ENCODE measurements around the gene UBE2B.
A peak's percentile ranks its signal among the peaks of the same experiment; 100 is the strongest.

The UBE2B gene

DNA sequence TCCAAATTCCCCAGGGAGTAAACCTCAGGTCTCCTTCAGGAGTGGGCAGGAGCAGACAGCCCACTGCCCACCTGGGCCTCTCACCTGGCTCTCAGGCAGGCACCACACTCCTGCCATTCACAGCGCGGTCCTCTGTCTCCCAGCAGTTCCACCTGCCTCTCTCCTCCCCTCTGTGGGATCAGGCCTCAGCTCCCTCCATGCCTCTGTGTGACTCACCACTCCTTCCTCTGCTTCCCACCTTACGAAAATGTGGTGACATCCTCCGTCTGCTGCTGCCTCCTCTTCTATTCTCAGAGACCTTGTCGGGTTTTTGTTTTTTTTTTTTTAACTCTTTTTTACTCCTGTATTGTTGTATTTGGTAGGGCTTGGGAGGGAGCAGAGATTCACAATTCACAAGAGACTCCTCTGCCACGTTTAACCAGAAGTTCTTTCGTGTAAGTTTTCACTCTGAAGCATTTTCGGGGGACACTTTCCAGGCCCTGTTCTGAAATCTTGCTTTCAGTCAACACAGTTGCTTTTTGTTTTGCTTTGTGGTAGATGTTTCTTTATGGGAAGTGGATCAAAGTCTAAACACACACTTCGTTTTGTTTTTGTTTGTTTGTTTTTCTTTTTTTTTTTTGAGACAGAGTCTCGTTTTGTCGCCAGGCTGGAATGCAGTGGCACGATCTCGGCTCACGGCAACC, 61.4 kb downstream of the UBE2B start:
- no peak overlapping the region for H2BK5ac ChIP-seq (ENCODE audit: low read depth, low read length, poor library complexity)
- H4K12ac ChIP-seq (ENCODE audit: low read depth, low read length), result no peak overlapping the region
- no peaks in the 10 kb centered on the region for H3K79me2 ChIP-seq (ENCODE audit: control insufficient read depth, insufficient read depth, low read length, poor library complexity)
- H3K27me3 ChIP-seq (ENCODE audit: insufficient read depth, low read length), result no peaks in the 10 kb centered on the region
- whole genome bisulfite sequencing (ENCODE audit: extremely low coverage, insufficient coverage, insufficient read length), result no CpG with 5 or more reads among the region's 14 CpGs
- H3K9ac ChIP-seq (ENCODE audit: low read length), result no peak overlapping the region
- no peak overlapping the region for H2BK120ac ChIP-seq (ENCODE audit: insufficient read depth, low read length, poor library complexity)
- H3K23ac ChIP-seq (ENCODE audit: low read length), result no peak overlapping the region
- H3K4me1 ChIP-seq (ENCODE audit: control insufficient read depth in 1 of 2, insufficient read depth in 2 of 2, low read length in 2 of 2), result peaks cover 0 to 4% of the 10 kb centered on the region in 2 experiments
- DNase-seq, result no peak
- H3K4me2 ChIP-seq (ENCODE audit: low read length), result no peak overlapping the region
- no peak overlapping the region for H2AK5ac ChIP-seq (ENCODE audit: low read length)
- no peaks in the 10 kb centered on the region for H3K79me1 ChIP-seq (ENCODE audit: low read length)
- H3K14ac ChIP-seq (ENCODE audit: low read length), result no peak overlapping the region
- H3K4me3 ChIP-seq (ENCODE audit: low read depth, low read length), result no peak overlapping the region
- no peak overlapping the region for H2BK12ac ChIP-seq (ENCODE audit: low read length)
- H2AFZ ChIP-seq (ENCODE audit: insufficient read depth, low read length, poor library complexity), result no peak overlapping the region
- H3K36me3 ChIP-seq (ENCODE audit: control insufficient read depth in 1 of 2, insufficient read depth in 2 of 2, low read length in 2 of 2), result no peaks in the 10 kb centered on the region
- no peak overlapping the region for H3K18ac ChIP-seq (ENCODE audit: low read length)
- no peak overlapping the region for H3K27ac ChIP-seq (ENCODE audit: low read depth, low read length)
- no peaks in the 10 kb centered on the region for H3K9me3 ChIP-seq (ENCODE audit: insufficient read depth, low read depth, low read length)
- H4K91ac ChIP-seq (ENCODE audit: low read depth, low read length), result no peak overlapping the region
- no peak overlapping the region for H3K4ac ChIP-seq (ENCODE audit: low read depth, low read length)
- H4K8ac ChIP-seq (ENCODE audit: low read depth, low read length), result no peak overlapping the region

DNA sequence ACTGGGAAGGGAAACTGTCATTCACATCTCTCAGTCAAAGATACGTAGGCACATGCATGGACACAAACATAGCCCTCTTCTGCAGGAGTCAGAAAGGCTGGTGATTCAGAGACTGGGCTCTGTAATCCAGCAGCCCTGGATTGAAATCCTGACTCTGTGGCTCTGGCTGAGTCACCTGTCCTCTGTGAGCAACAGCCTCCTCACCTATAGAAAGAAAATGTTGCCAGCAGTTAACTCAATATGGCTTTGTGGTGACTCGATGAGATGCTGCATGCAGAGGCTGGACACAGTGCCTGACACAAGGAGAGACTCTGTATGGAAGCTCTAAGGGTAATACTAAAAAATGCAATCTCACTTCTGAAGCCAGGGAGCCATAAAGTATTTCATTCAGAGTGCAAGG, 64.2 kb downstream of the UBE2B start:
- no peak overlapping the region for H3K4ac ChIP-seq (ENCODE audit: low read depth, low read length)
- no peak overlapping the region for H2AK5ac ChIP-seq (ENCODE audit: low read length)
- no peak overlapping the region for H2AFZ ChIP-seq (ENCODE audit: insufficient read depth, low read length, poor library complexity)
- WGBS (ENCODE audit: extremely low coverage, insufficient coverage, insufficient read length), result no CpG with 5 or more reads among the region's 2 CpGs
- DNase-seq, result peak; percentile 41 to 57
- H3K27me3 ChIP-seq (ENCODE audit: insufficient read depth, low read length), result no peaks in the 10 kb centered on the region
- peaks cover 3 to 8% of the 10 kb centered on the region in 2 experiments for H3K4me1 ChIP-seq (ENCODE audit: control insufficient read depth in 1 of 2, insufficient read depth in 2 of 2, low read length in 2 of 2)
- H3K23ac ChIP-seq (ENCODE audit: low read length), result no peak overlapping the region
- H4K12ac ChIP-seq (ENCODE audit: low read depth, low read length), result no peak overlapping the region
- no peak overlapping the region for H2BK12ac ChIP-seq (ENCODE audit: low read length)
- H4K8ac ChIP-seq (ENCODE audit: low read depth, low read length), result no peak overlapping the region
- H3K79me1 ChIP-seq (ENCODE audit: low read length), result peaks cover 2% of the 10 kb centered on the region
- H3K9ac ChIP-seq (ENCODE audit: low read length), result no peak overlapping the region
- H3K18ac ChIP-seq (ENCODE audit: low read length), result no peak overlapping the region
- H3K27ac ChIP-seq (ENCODE audit: low read depth, low read length), result no peak overlapping the region
- no peak overlapping the region for H2BK5ac ChIP-seq (ENCODE audit: low read depth, low read length, poor library complexity)
- H2BK120ac ChIP-seq (ENCODE audit: insufficient read depth, low read length, poor library complexity), result no peak overlapping the region
- H3K36me3 ChIP-seq (ENCODE audit: control insufficient read depth in 1 of 2, insufficient read depth in 2 of 2, low read length in 2 of 2), result no peaks in the 10 kb centered on the region
- no peak overlapping the region for H4K91ac ChIP-seq (ENCODE audit: low read depth, low read length)
- H3K4me3 ChIP-seq (ENCODE audit: low read depth, low read length), result no peak overlapping the region
- H3K9me3 ChIP-seq (ENCODE audit: insufficient read depth, low read depth, low read length), result peaks cover 1% of the 10 kb centered on the region
- no peaks in the 10 kb centered on the region for H3K79me2 ChIP-seq (ENCODE audit: control insufficient read depth, insufficient read depth, low read length, poor library complexity)
- no peak overlapping the region for H3K14ac ChIP-seq (ENCODE audit: low read length)
- H3K4me2 ChIP-seq (ENCODE audit: low read length), result no peak overlapping the region

DNA sequence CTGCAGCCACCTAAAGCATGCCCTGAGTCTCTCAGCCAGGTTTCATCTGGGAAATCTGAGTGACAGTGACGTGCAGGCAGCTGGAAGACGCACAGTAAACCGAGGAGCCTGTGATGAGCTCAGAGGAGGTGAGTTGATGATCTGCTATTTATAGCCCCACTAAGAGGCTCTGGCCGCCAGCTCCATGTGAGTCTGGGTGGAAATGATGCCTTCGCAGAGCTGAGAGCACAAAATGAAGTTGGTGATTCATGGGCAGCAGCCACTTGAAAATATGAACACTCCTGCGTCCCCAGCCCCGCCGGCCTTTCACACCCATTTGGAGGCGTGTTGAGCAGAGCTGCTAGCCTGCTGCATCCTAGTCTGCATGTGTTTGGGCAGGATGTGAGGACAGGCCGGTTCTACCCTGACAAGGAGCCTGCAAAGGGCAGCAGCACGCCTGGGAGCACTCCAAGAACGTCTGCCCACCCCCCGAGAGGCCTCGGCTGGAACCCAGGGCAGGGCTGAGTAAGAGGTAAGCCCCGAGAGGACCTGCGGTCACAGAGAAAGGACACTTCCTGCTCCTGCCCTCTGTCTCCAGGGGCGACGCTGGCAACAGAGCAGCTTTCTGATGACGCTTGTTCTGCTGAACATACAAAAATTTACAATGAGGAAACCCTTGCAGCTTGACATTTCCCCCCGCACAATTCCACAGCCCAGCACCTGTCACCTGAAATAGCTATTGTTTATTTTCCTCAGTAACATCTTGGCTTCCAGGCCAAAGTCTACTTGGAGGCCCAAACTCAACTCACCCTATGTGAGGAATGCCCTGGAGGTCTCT, 65.4 kb downstream of the UBE2B start:
- no peak overlapping the region for H2AK5ac ChIP-seq (ENCODE audit: low read length)
- no peak overlapping the region for H3K4me3 ChIP-seq (ENCODE audit: low read depth, low read length)
- no peak overlapping the region for H4K8ac ChIP-seq (ENCODE audit: low read depth, low read length)
- peaks cover 3 to 8% of the 10 kb centered on the region in 2 experiments for H3K4me1 ChIP-seq (ENCODE audit: control insufficient read depth in 1 of 2, insufficient read depth in 2 of 2, low read length in 2 of 2)
- no peaks in the 10 kb centered on the region for H3K36me3 ChIP-seq (ENCODE audit: control insufficient read depth in 1 of 2, insufficient read depth in 2 of 2, low read length in 2 of 2)
- no CpG with 5 or more reads among the region's 20 CpGs for WGBS (ENCODE audit: extremely low coverage, insufficient coverage, insufficient read length)
- H3K23ac ChIP-seq (ENCODE audit: low read length), result no peak overlapping the region
- H2BK12ac ChIP-seq (ENCODE audit: low read length), result no peak overlapping the region
- H3K79me1 ChIP-seq (ENCODE audit: low read length), result peaks cover 2% of the 10 kb centered on the region
- no peak overlapping the region for H3K18ac ChIP-seq (ENCODE audit: low read length)
- H4K91ac ChIP-seq (ENCODE audit: low read depth, low read length), result no peak overlapping the region
- no peak overlapping the region for H4K12ac ChIP-seq (ENCODE audit: low read depth, low read length)
- H3K27ac ChIP-seq (ENCODE audit: low read depth, low read length), result no peak overlapping the region
- no peak overlapping the region for H3K14ac ChIP-seq (ENCODE audit: low read length)
- H2BK120ac ChIP-seq (ENCODE audit: insufficient read depth, low read length, poor library complexity), result no peak overlapping the region
- H3K4me2 ChIP-seq (ENCODE audit: low read length), result no peak overlapping the region
- H3K9ac ChIP-seq (ENCODE audit: low read length), result no peak overlapping the region
- H3K79me2 ChIP-seq (ENCODE audit: control insufficient read depth, insufficient read depth, low read length, poor library complexity), result no peaks in the 10 kb centered on the region
- peak; percentile 67 to 82 for DNase-seq
- no peak overlapping the region for H3K4ac ChIP-seq (ENCODE audit: low read depth, low read length)
- no peak overlapping the region for H2BK5ac ChIP-seq (ENCODE audit: low read depth, low read length, poor library complexity)
- H2AFZ ChIP-seq (ENCODE audit: insufficient read depth, low read length, poor library complexity), result no peak overlapping the region
- H3K27me3 ChIP-seq (ENCODE audit: insufficient read depth, low read length), result no peaks in the 10 kb centered on the region
- peaks cover 2% of the 10 kb centered on the region for H3K9me3 ChIP-seq (ENCODE audit: insufficient read depth, low read depth, low read length)

DNA sequence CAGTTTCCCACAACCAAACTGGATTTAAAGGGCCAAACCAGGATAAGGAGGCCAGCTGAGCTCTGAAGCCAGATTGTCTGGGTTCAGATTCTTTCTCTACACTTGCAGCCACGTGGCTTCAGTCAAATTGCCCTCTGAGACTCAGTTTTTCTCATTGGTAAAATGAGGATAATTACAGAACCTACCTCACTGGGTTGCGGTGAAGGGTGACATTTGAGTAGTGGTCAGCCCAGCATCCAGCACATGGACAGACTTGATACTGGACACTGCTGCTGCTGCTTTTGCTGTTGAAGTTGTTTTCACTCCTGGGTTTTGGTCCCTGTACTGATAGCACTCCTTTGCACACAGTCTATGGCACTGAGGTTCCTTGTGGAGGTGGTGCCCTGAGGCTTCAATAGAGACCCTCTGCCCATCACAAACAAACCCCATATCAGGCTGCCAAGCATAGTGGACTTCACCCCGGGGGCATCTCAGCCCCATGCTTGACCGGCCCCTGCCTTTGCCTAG, 66.0 kb downstream of the UBE2B start:
- H2BK5ac ChIP-seq (ENCODE audit: low read depth, low read length, poor library complexity), result no peak overlapping the region
- H3K36me3 ChIP-seq (ENCODE audit: control insufficient read depth in 1 of 2, insufficient read depth in 2 of 2, low read length in 2 of 2), result no peaks in the 10 kb centered on the region
- no peak overlapping the region for H3K23ac ChIP-seq (ENCODE audit: low read length)
- peaks cover 2% of the 10 kb centered on the region for H3K9me3 ChIP-seq (ENCODE audit: insufficient read depth, low read depth, low read length)
- H2AK5ac ChIP-seq (ENCODE audit: low read length), result no peak overlapping the region
- H2BK120ac ChIP-seq (ENCODE audit: insufficient read depth, low read length, poor library complexity), result no peak overlapping the region
- no peaks in the 10 kb centered on the region for H3K27me3 ChIP-seq (ENCODE audit: insufficient read depth, low read length)
- H3K79me1 ChIP-seq (ENCODE audit: low read length), result peaks cover 2% of the 10 kb centered on the region
- no peak overlapping the region for H3K18ac ChIP-seq (ENCODE audit: low read length)
- H3K79me2 ChIP-seq (ENCODE audit: control insufficient read depth, insufficient read depth, low read length, poor library complexity), result no peaks in the 10 kb centered on the region
- H2BK12ac ChIP-seq (ENCODE audit: low read length), result no peak overlapping the region
- H4K12ac ChIP-seq (ENCODE audit: low read depth, low read length), result no peak overlapping the region
- no peak overlapping the region for H3K27ac ChIP-seq (ENCODE audit: low read depth, low read length)
- DNase-seq, result no peak
- no CpG with 5 or more reads among the region's 4 CpGs for WGBS (ENCODE audit: extremely low coverage, insufficient coverage, insufficient read length)
- H3K9ac ChIP-seq (ENCODE audit: low read length), result no peak overlapping the region
- H2AFZ ChIP-seq (ENCODE audit: insufficient read depth, low read length, poor library complexity), result peak overlapping the region; percentile 30
- no peak overlapping the region for H3K4me2 ChIP-seq (ENCODE audit: low read length)
- no peak overlapping the region for H3K4me3 ChIP-seq (ENCODE audit: low read depth, low read length)
- H3K4me1 ChIP-seq (ENCODE audit: control insufficient read depth in 1 of 2, insufficient read depth in 2 of 2, low read length in 2 of 2), result peaks cover 3 to 8% of the 10 kb centered on the region in 2 experiments
- no peak overlapping the region for H3K14ac ChIP-seq (ENCODE audit: low read length)
- no peak overlapping the region for H3K4ac ChIP-seq (ENCODE audit: low read depth, low read length)
- no peak overlapping the region for H4K91ac ChIP-seq (ENCODE audit: low read depth, low read length)
- H4K8ac ChIP-seq (ENCODE audit: low read depth, low read length), result no peak overlapping the region

Measured in trophoblast cell (in vitro differentiated cells and primary cell).